ENCODE results near the gene OXER1.

DNA sequence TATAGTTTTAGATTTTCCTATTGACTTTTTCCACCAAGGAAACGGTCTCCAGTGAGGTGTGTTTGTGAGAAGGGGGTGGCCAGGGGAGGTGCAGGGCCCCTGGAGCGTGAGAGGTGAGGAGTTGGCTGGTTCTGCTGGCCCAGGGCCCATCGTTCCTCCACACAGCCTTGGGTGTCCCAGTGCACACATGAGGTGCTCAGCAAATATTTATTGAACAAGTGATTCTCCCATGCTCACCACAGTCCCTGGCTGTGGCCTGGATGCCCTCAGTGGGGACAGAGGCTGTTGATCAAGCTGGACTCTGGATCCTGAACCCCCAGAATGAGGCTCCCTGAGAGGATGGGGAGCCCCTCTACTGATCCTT is 23.5 kb upstream of the OXER1 start:
- TF ChIP-seq, protein P1, sequence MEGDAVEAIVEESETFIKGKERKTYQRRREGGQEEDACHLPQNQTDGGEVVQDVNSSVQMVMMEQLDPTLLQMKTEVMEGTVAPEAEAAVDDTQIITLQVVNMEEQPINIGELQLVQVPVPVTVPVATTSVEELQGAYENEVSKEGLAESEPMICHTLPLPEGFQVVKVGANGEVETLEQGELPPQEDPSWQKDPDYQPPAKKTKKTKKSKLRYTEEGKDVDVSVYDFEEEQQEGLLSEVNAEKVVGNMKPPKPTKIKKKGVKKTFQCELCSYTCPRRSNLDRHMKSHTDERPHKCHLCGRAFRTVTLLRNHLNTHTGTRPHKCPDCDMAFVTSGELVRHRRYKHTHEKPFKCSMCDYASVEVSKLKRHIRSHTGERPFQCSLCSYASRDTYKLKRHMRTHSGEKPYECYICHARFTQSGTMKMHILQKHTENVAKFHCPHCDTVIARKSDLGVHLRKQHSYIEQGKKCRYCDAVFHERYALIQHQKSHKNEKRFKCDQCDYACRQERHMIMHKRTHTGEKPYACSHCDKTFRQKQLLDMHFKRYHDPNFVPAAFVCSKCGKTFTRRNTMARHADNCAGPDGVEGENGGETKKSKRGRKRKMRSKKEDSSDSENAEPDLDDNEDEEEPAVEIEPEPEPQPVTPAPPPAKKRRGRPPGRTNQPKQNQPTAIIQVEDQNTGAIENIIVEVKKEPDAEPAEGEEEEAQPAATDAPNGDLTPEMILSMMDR (IDR thresholded peaks at IDR 0.05) = no peak
- TF ChIP-seq, protein P2, sequence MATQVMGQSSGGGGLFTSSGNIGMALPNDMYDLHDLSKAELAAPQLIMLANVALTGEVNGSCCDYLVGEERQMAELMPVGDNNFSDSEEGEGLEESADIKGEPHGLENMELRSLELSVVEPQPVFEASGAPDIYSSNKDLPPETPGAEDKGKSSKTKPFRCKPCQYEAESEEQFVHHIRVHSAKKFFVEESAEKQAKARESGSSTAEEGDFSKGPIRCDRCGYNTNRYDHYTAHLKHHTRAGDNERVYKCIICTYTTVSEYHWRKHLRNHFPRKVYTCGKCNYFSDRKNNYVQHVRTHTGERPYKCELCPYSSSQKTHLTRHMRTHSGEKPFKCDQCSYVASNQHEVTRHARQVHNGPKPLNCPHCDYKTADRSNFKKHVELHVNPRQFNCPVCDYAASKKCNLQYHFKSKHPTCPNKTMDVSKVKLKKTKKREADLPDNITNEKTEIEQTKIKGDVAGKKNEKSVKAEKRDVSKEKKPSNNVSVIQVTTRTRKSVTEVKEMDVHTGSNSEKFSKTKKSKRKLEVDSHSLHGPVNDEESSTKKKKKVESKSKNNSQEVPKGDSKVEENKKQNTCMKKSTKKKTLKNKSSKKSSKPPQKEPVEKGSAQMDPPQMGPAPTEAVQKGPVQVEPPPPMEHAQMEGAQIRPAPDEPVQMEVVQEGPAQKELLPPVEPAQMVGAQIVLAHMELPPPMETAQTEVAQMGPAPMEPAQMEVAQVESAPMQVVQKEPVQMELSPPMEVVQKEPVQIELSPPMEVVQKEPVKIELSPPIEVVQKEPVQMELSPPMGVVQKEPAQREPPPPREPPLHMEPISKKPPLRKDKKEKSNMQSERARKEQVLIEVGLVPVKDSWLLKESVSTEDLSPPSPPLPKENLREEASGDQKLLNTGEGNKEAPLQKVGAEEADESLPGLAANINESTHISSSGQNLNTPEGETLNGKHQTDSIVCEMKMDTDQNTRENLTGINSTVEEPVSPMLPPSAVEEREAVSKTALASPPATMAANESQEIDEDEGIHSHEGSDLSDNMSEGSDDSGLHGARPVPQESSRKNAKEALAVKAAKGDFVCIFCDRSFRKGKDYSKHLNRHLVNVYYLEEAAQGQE (IDR thresholded peaks at IDR 0.05; ENCODE audit: insufficient read depth in 1 of 2, low read depth in 2 of 2, low read length in 1 of 2) = no peak
- TF ChIP-seq POLR2AphosphoS5 (IDR thresholded peaks at IDR 0.05; ENCODE audit: low read depth, low read length) = no peak

Measured in Panc1 (cell line).